Calu3 (cell line): ENCODE results near the gene SPRN. TPM values are rescaled to one million over a fixed set of nuclear protein-coding genes. Genes with fewer than 3 reads are reported as not detected.
"Not testable (repeated sequence)": the region's sequence is repeated elsewhere in the genome, so short reads cannot be mapped to it uniquely, and the experiment has no call there.

Experiments used
- BruUV-seq: library from RNA; stranded (reverse); fragments of 400-500 nt; replicated peaks from 2 replicates; lab custom pipeline; 2021; lab: Mats Ljungman, UMichigan
- CTCF ChIA-PET: fragments of 300-600 bp; sonication (Branson Sonifier 250); formaldehyde crosslinking; loops from one replicate; lab custom pipeline; 2022; ENCODE audit warnings: antibody characterized with exemption; lab: Charles Lee
- DNase-seq: peaks from one replicate; pipeline ENCODE4 v3.0.0; 2022
- H3K27ac Mint-ChIP-seq: one replicate; pipeline ENCODE4 v1.8.0; 2022; ENCODE audit warnings: mixed read lengths; ENCODE audit not compliant: unreplicated experiment
- H3K27me3 Mint-ChIP-seq: one replicate; pipeline ENCODE4 v1.8.0; 2022; ENCODE audit warnings: mixed read lengths; ENCODE audit not compliant: unreplicated experiment
- H3K36me3 Mint-ChIP-seq: one replicate; pipeline ENCODE4 v1.8.0; 2022; ENCODE audit warnings: mild to moderate bottlenecking, moderate library complexity, mixed read lengths; ENCODE audit not compliant: insufficient read depth, unreplicated experiment
- H3K4me1 Mint-ChIP-seq: one replicate; pipeline ENCODE4 v1.8.0; 2022; ENCODE audit warnings: mild to moderate bottlenecking, low read depth, mixed read lengths; ENCODE audit not compliant: unreplicated experiment
- H3K4me3 Mint-ChIP-seq: one replicate; pipeline ENCODE4 v1.8.0; 2022; ENCODE audit warnings: mild to moderate bottlenecking, low read depth, moderate library complexity, mixed read lengths; ENCODE audit not compliant: unreplicated experiment
- H3K9me3 Mint-ChIP-seq: one replicate; pipeline ENCODE4 v1.8.0; 2022; ENCODE audit warnings: low read depth, mixed read lengths; ENCODE audit not compliant: unreplicated experiment
- intact Hi-C: fragments of 100-400 bp; cut with micrococcal nuclease; formaldehyde crosslinking; loops from one replicate; pipeline ENCODE4 v1.10.0; 2022; ENCODE audit not compliant: unreplicated experiment
- total RNA-seq: library from RNA; stranded (reverse); gene quantifications from 2 replicates; pipeline ENCODE4 v1.2.3, GENCODE V29; 2022
- TF ChIP-seq, protein P1 (sequence below): fragments of 200-600 bp; IDR thresholded peaks from one replicate; pipeline ENCODE4 v1.8.0; 2022; ENCODE audit warnings: antibody characterized with exemption; ENCODE audit not compliant: unreplicated experiment

Gene SPRN
- total RNA-seq, 1 experiment from 2014 or later = not detected

DNA sequence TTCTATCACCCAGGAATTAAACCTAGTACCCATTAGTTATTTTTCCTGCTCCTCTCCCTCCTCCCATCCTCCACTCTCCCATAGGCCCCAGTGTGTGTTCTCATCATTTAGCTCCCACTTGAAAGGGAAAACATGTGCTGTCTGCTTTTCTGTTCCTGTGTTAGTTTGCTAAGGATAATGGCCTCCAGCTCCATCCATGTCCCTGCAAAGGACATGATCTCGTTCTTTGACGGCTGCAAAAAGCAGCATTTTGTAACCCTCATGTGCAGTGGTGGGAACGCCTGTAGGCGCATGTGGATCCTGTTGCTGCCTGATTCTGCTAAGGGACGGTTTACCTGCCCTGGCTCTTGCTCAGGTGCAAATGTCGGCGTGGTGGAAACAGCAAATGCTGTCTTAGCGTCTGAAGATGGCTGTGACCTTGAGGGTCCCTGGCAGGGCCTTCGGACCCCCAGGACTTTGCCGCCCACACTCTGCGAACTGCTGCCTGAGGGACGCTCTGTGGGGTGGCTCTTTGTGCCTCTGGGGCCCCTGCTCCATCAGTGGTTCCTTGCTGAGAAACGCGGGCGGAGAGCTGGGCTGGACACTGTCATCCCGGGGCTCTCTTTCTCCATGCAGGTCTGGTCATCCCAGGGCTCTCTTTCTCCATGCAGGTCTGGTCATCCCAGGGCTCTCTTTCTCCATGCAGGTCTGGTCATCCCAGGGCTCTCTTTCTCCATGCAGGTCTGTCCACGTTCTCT lies 36.0 kb downstream of the SPRN start:
- Mint-ChIP-seq H3K27me3 (no peaks in the 10 kb centered on the region), H3K27ac (no peak overlapping the region), H3K9me3 (no peaks in the 10 kb centered on the region), H3K36me3 (peaks cover 4% of the 10 kb centered on the region), H3K4me1 (peaks cover 12% of the 10 kb centered on the region), H3K4me3 (no peak overlapping the region)
- TF ChIP-seq, protein P1, sequence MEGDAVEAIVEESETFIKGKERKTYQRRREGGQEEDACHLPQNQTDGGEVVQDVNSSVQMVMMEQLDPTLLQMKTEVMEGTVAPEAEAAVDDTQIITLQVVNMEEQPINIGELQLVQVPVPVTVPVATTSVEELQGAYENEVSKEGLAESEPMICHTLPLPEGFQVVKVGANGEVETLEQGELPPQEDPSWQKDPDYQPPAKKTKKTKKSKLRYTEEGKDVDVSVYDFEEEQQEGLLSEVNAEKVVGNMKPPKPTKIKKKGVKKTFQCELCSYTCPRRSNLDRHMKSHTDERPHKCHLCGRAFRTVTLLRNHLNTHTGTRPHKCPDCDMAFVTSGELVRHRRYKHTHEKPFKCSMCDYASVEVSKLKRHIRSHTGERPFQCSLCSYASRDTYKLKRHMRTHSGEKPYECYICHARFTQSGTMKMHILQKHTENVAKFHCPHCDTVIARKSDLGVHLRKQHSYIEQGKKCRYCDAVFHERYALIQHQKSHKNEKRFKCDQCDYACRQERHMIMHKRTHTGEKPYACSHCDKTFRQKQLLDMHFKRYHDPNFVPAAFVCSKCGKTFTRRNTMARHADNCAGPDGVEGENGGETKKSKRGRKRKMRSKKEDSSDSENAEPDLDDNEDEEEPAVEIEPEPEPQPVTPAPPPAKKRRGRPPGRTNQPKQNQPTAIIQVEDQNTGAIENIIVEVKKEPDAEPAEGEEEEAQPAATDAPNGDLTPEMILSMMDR = no peak
- CTCF ChIA-PET = no interaction called here
- no TSS peak for BruUV-seq
- intact Hi-C loops = no loop called here
- DNase-seq = no peak

DNA sequence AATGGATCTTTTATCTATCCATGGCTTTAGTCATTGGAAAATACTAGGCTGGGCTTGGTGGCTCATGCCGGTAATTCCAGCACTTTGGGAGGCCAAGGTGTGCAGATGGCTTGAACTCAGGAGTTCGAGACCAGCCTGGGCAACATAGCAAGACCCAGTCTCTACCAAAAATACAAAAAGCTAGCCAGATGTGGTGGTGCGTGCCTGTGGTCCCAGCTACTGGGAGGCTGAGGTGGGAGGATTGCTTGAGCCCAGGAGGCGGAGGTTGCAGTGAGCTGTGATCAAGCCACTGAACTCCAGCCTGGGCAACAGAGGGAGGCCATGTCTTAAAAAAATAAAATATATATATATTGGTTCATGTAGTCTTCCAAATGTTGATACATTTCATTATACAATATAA lies 37.5 kb downstream of the SPRN start:
- H3K9me3 Mint-ChIP-seq, intact Hi-C loops, H3K4me3 Mint-ChIP-seq, CTCF ChIA-PET, H3K36me3 Mint-ChIP-seq, H3K27ac Mint-ChIP-seq, H3K27me3 Mint-ChIP-seq, DNase-seq, BruUV-seq: not testable (repeated sequence)
- peaks cover 12% of the 10 kb centered on the region for H3K4me1 Mint-ChIP-seq

DNA sequence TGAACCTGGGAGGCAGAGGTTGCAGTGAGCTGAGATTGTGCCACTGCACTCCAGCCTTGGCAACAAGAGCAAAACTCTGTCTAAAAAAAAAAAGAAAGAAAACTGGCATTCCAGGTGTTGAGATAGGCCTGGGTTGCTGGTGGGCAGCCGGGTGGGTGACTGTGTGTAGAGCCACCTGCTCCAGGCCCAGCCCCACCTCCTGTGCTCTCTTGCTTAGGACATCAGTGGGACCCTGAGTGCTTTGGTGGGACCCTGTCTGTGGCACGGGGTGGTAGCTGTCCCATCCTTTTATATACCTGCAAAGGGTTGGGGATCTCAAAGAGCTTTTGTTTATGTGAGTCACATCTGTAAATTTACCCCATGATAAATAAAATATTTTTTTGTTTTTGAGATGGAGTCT lies 39.2 kb downstream of the SPRN start:
- no peak overlapping the region for H3K4me3 Mint-ChIP-seq
- H3K4me1 Mint-ChIP-seq = no peaks in the 10 kb centered on the region
- no peak overlapping the region for H3K27ac Mint-ChIP-seq
- intact Hi-C loops = no loop called here
- H3K27me3 Mint-ChIP-seq = no peaks in the 10 kb centered on the region
- CTCF ChIA-PET = no interaction called here
- H3K9me3 Mint-ChIP-seq = no peaks in the 10 kb centered on the region
- no TSS peak for BruUV-seq
- H3K36me3 Mint-ChIP-seq = peaks cover under 1% of the 10 kb centered on the region
- no peak for DNase-seq
- TF ChIP-seq, protein P1 = no peak

DNA sequence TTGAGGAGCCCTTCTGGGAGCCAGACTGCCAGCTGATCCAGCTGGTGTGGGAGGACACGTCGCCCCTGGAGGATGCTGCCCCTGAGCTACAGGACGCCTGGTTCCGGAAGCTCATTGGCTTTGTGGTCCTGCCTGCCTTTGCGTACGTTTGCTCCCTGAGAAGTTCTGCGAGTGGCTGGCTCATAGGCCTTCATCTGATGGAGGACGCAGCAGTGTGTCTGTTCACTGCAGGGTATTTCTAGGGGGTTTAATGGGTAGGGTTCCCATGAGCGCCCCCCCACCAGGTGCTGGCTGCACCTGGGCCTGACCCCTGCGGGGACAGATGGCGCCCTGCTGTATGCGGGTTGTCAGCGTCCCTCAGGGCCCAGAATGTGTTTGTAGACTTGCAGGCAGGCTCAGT lies 40.4 kb downstream of the SPRN start:
- BruUV-seq = no TSS peak
- no peaks in the 10 kb centered on the region for H3K9me3 Mint-ChIP-seq
- no peak for DNase-seq
- H3K27me3 Mint-ChIP-seq = no peaks in the 10 kb centered on the region
- intact Hi-C loops = no loop called here
- CTCF ChIA-PET = no interaction called here
- H3K4me3 Mint-ChIP-seq = no peak overlapping the region
- TF ChIP-seq, protein P1 = no peak
- no peak overlapping the region for H3K27ac Mint-ChIP-seq
- no peaks in the 10 kb centered on the region for H3K4me1 Mint-ChIP-seq
- peaks cover 7% of the 10 kb centered on the region for H3K36me3 Mint-ChIP-seq

DNA sequence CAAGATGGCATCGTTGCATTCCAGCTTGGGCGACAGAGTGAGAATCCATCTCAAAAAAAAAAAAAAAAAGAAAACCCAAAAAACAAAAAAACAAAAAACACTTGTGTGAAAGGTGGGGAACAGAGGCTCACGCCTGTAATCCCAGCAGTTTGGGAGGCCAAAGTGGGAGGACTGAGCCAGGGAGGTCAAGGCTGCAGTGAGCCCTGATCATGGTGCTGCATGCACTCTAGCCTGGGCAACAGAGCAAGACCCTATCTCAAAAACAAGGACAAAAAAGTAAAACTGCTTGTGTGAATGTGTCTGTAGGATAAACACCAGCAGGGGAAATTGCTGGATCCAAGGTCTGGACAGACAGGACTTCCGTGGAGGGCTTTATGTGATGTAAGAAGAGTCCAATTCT lies 40.9 kb downstream of the SPRN start:
- DNase-seq = no peak
- H3K9me3 Mint-ChIP-seq = no peaks in the 10 kb centered on the region
- CTCF ChIA-PET = no interaction called here
- H3K4me1 Mint-ChIP-seq = no peaks in the 10 kb centered on the region
- H3K27me3 Mint-ChIP-seq = no peaks in the 10 kb centered on the region
- peaks cover 10% of the 10 kb centered on the region for H3K36me3 Mint-ChIP-seq
- TF ChIP-seq, protein P1 = no peak
- BruUV-seq = no TSS peak
- no peak overlapping the region for H3K4me3 Mint-ChIP-seq
- intact Hi-C loops = no loop called here
- H3K27ac Mint-ChIP-seq = no peak overlapping the region
